HG03442 (cell line): ENCODE data around the gene NMT2.

Experiments used
- ATAC-seq: cut with Tn5 transposase; IDR thresholded peaks from one replicate; pipeline ENCODE4 v1.9.1; 2021; ENCODE audit warnings: mild to moderate bottlenecking, moderate library complexity; ENCODE audit not compliant: unreplicated experiment

NMT2 gene

GRCh38 chr10:15097011-15097812 is 71.3 kb downstream of the NMT2 start, which contains the start of gene RPP38:
TSS of gene RPP38 (plus strand) at chr10:15097355. CDS start at chr10:15103315, 5,960 bp downstream.
- peak; percentile 82 for ATAC-seq

- ATAC-seq: no peak
These were observed 71.9 kb downstream of the NMT2 start for GRCh38 chr10:15096661-15097010.

GRCh38 chr10:15092855-15093408 is 75.6 kb downstream of the NMT2 start:
- no peak for ATAC-seq

- no peak for ATAC-seq
These were observed 77.1 kb downstream of the NMT2 start for GRCh38 chr10:15091418-15091817.

- peak; percentile 98 for ATAC-seq
These were observed 79.8 kb downstream of the NMT2 start, which contains the start of gene ACBD7 for GRCh38 chr10:15088428-15089261. TSS of gene ACBD7 (minus strand) at chr10:15088776. CDS start at chr10:15088728, 48 bp downstream.

GRCh38 chr10:15084502-15084922 is 84.0 kb downstream of the NMT2 start:
- ATAC-seq: no peak

GRCh38 chr10:15083674-15084501 is 84.6 kb downstream of the NMT2 start:
- no peak for ATAC-seq

GRCh38 chr10:15075421-15075820 is 93.1 kb downstream of the NMT2 start:
- ATAC-seq: no peak

GRCh38 chr10:15072358-15072757 is 96.1 kb downstream of the NMT2 start:
- ATAC-seq: no peak

GRCh38 chr10:15069230-15069629 is 99.3 kb downstream of the NMT2 start:
- no peak for ATAC-seq

GRCh38 chr10:15068802-15069201 is 99.7 kb downstream of the NMT2 start:
- ATAC-seq: no peak

GRCh38 chr10:15067154-15067553 is 101.3 kb downstream of the NMT2 start:
- no peak for ATAC-seq

GRCh38 chr10:15060638-15061037 is 107.9 kb downstream of the NMT2 start:
- no peak for ATAC-seq

- no peak for ATAC-seq
These were observed 108.6 kb downstream of the NMT2 start for GRCh38 chr10:15059914-15060313.

- ATAC-seq: no peak
These were observed 109.8 kb downstream of the NMT2 start for GRCh38 chr10:15058689-15059088.
